GM12875 (cell line): Measurements from ENCODE around the gene CLNK.

Experiments used
- H3K4me3 ChIP-seq: one replicate; pipeline ENCODE4 v1.5.1; 2011; ENCODE audit warnings: low read depth, low read length, control low read depth
- CTCF ChIP-seq: IDR thresholded peaks from 2 replicates; pipeline ENCODE4 v1.5.1; 2011; ENCODE audit warnings: low read depth, mild to moderate bottlenecking, control low read depth, inconsistent platforms, low read length, moderate library complexity, borderline replicate concordance; ENCODE audit not compliant: insufficient read depth

CLNK gene

GRCh38 chr4:10682397-10682796, 2.2 kb downstream of the CLNK start:
- no peak overlapping the region for H3K4me3 ChIP-seq
- TF ChIP-seq CTCF, result no peak

- no peak overlapping the region for H3K4me3 ChIP-seq
- no peak for TF ChIP-seq CTCF
Observed at GRCh38 chr4:10677796-10678497, 6.6 kb downstream of the CLNK start.

- no peak overlapping the region for H3K4me3 ChIP-seq
- TF ChIP-seq CTCF, result no peak
Observed at GRCh38 chr4:10673817-10674369, 10.7 kb downstream of the CLNK start.

- no peak overlapping the region for H3K4me3 ChIP-seq
- TF ChIP-seq CTCF, result no peak
Observed at GRCh38 chr4:10672379-10672778, 12.2 kb downstream of the CLNK start.

- H3K4me3 ChIP-seq, result no peak overlapping the region
- no peak for TF ChIP-seq CTCF
Observed at GRCh38 chr4:10671799-10672198, 12.8 kb downstream of the CLNK start.

GRCh38 chr4:10671366-10671765, 13.2 kb downstream of the CLNK start:
- TF ChIP-seq CTCF, result no peak
- no peak overlapping the region for H3K4me3 ChIP-seq

- no peak overlapping the region for H3K4me3 ChIP-seq
- no peak for TF ChIP-seq CTCF
Observed at GRCh38 chr4:10670321-10670720, 14.2 kb downstream of the CLNK start.
